GM21529 (cell line): Measurements from ENCODE around the gene SPDYE16.
"Not testable (repeated sequence)": the region's sequence is repeated elsewhere in the genome, so short reads cannot be mapped to it uniquely, and the experiment has no call there.

Experiments used
- ATAC-seq: cut with Tn5 transposase; IDR thresholded peaks from one replicate; pipeline ENCODE4 v1.9.1; 2021; ENCODE audit not compliant: unreplicated experiment

The SPDYE16 gene

GRCh38 chr7:76543197-76543596 is at the start of gene SPDYE16:
Gene SPDYE16 (minus strand): TSS chr7:76543297. CDS start chr7:76541459, 1,838 bp downstream.
- ATAC-seq, result not testable (repeated sequence)

GRCh38 chr7:76592694-76593093 is 49.6 kb upstream of the SPDYE16 start:
- not testable (repeated sequence) for ATAC-seq

GRCh38 chr7:76591602-76592304 is 48.7 kb upstream of the SPDYE16 start:
- ATAC-seq, result peak; percentile 84

GRCh38 chr7:76591033-76591432 is 47.9 kb upstream of the SPDYE16 start:
- not testable (repeated sequence) for ATAC-seq

GRCh38 chr7:76588586-76588985 is 45.5 kb upstream of the SPDYE16 start:
- not testable (repeated sequence) for ATAC-seq

- ATAC-seq, result not testable (repeated sequence)
Measured at GRCh38 chr7:76586585-76587315, 43.7 kb upstream of the SPDYE16 start.

- ATAC-seq, result not testable (repeated sequence)
Measured at GRCh38 chr7:76583636-76584281, 40.7 kb upstream of the SPDYE16 start.

- not testable (repeated sequence) for ATAC-seq
Measured at GRCh38 chr7:76582848-76583631, 39.9 kb upstream of the SPDYE16 start.

- ATAC-seq, result not testable (repeated sequence)
Measured at GRCh38 chr7:76575919-76576655, 33.0 kb upstream of the SPDYE16 start.

- not testable (repeated sequence) for ATAC-seq
Measured at GRCh38 chr7:76575431-76575830, 32.3 kb upstream of the SPDYE16 start.

GRCh38 chr7:76572296-76572695 is 29.2 kb upstream of the SPDYE16 start:
- ATAC-seq, result not testable (repeated sequence)

- ATAC-seq, result not testable (repeated sequence)
Measured at GRCh38 chr7:76570324-76570775, 27.3 kb upstream of the SPDYE16 start.

GRCh38 chr7:76568742-76569141 is 25.6 kb upstream of the SPDYE16 start:
- ATAC-seq, result not testable (repeated sequence)

- ATAC-seq, result not testable (repeated sequence)
Measured at GRCh38 chr7:76567753-76568152, 24.7 kb upstream of the SPDYE16 start.

- not testable (repeated sequence) for ATAC-seq
Measured at GRCh38 chr7:76567311-76567710, 24.2 kb upstream of the SPDYE16 start.

GRCh38 chr7:76565001-76565400 is 21.9 kb upstream of the SPDYE16 start:
- not testable (repeated sequence) for ATAC-seq

GRCh38 chr7:76561342-76561741 is 18.2 kb upstream of the SPDYE16 start:
- not testable (repeated sequence) for ATAC-seq

- not testable (repeated sequence) for ATAC-seq
Measured at GRCh38 chr7:76560157-76560556, 17.1 kb upstream of the SPDYE16 start.

GRCh38 chr7:76559685-76560084 is 16.6 kb upstream of the SPDYE16 start:
- ATAC-seq, result not testable (repeated sequence)

GRCh38 chr7:76551992-76552391 is 8.9 kb upstream of the SPDYE16 start:
- not testable (repeated sequence) for ATAC-seq
